DMS79 (cell line): Measurements from ENCODE around the gene SHC3.

Source experiments
- DNase-seq: peaks from one replicate; lab custom pipeline; 2025; lab: John Stamatoyannopoulos, UW

Gene SHC3

GRCh38 chr9:89053301-89053700 is 125.3 kb downstream of the SHC3 start:
- no peak for DNase-seq

- no peak for DNase-seq
These were observed 126.0 kb downstream of the SHC3 start for GRCh38 chr9:89052470-89053097.

GRCh38 chr9:89051421-89052025 is 127.1 kb downstream of the SHC3 start:
- DNase-seq: no peak

GRCh38 chr9:89049646-89050045 is 129.0 kb downstream of the SHC3 start:
- DNase-seq: no peak

GRCh38 chr9:89048616-89049015 is 130.0 kb downstream of the SHC3 start:
- no peak for DNase-seq

- no peak for DNase-seq
These were observed 131.0 kb downstream of the SHC3 start for GRCh38 chr9:89047667-89048066.

GRCh38 chr9:89046832-89047231 is 131.8 kb downstream of the SHC3 start:
- no peak for DNase-seq

GRCh38 chr9:89044881-89045280 is 133.7 kb downstream of the SHC3 start:
- DNase-seq: no peak

GRCh38 chr9:89044104-89044503 is 134.5 kb downstream of the SHC3 start:
- DNase-seq: no peak

GRCh38 chr9:89042984-89043383 is 135.6 kb downstream of the SHC3 start:
- DNase-seq: no peak

- no peak for DNase-seq
These were observed 139.0 kb downstream of the SHC3 start for GRCh38 chr9:89039664-89040063.

- DNase-seq: no peak
These were observed 139.5 kb downstream of the SHC3 start for GRCh38 chr9:89039104-89039465.

- DNase-seq: no peak
These were observed 140.1 kb downstream of the SHC3 start for GRCh38 chr9:89038382-89039103.

GRCh38 chr9:89037891-89038290 is 140.7 kb downstream of the SHC3 start:
- DNase-seq: no peak

- DNase-seq: no peak
These were observed 141.3 kb downstream of the SHC3 start for GRCh38 chr9:89037346-89037745.

- no peak for DNase-seq
These were observed 141.7 kb downstream of the SHC3 start for GRCh38 chr9:89036891-89037290.

GRCh38 chr9:89036383-89036782 is 142.2 kb downstream of the SHC3 start:
- DNase-seq: no peak

- no peak for DNase-seq
These were observed 146.0 kb downstream of the SHC3 start for GRCh38 chr9:89032661-89033060.

GRCh38 chr9:89032173-89032572 is 146.4 kb downstream of the SHC3 start:
- DNase-seq: no peak

- no peak for DNase-seq
These were observed 148.8 kb downstream of the SHC3 start for GRCh38 chr9:89029788-89030187.

GRCh38 chr9:89026876-89027275 is 151.7 kb downstream of the SHC3 start:
- DNase-seq: no peak

- DNase-seq: no peak
These were observed 153.1 kb downstream of the SHC3 start for GRCh38 chr9:89025553-89025952.

GRCh38 chr9:89024727-89025126 is 153.9 kb downstream of the SHC3 start:
- no peak for DNase-seq

- DNase-seq: no peak
These were observed 154.9 kb downstream of the SHC3 start for GRCh38 chr9:89023740-89024139.
